SU-DHL-6 (cell line): ENCODE data around the gene NXNL1.

Experiments
- H2AFZ ChIP-seq: fragments of 200-600 bp; sonication (generic); 2 replicates; pipeline ENCODE4 v1.6.1; 2014; ENCODE audit warnings: low read depth, mild to moderate bottlenecking, moderate library complexity, mixed read lengths, antibody characterized with exemption, low read length; ENCODE audit not compliant: severe bottlenecking
- H3F3A ChIP-seq: fragments of 200-600 bp; shearing (Covaris generic); 2 replicates; pipeline ENCODE4 v1.6.0; 2016; ENCODE audit warnings: antibody characterized with exemption, mild to moderate bottlenecking; ENCODE audit not compliant: insufficient read depth
- H3K27ac ChIP-seq: fragments of 200-600 bp; sonication (generic); 2 replicates; pipeline ENCODE4 v1.5.1; 2016; ENCODE audit warnings: low read depth, mild to moderate bottlenecking, low read length, moderate library complexity, mixed read lengths
- H3K27me3 ChIP-seq: fragments of 200-600 bp; sonication (generic), shearing (Covaris generic); 2 replicates; pipeline ENCODE4 v1.6.0; 2014; ENCODE audit warnings: mild to moderate bottlenecking, low read length
- H3K36me3 ChIP-seq: fragments of 200-600 bp; sonication (generic); 2 replicates; pipeline ENCODE4 v1.6.1; 2014; ENCODE audit warnings: mild to moderate bottlenecking, low read length, mixed read lengths
- H3K4me2 ChIP-seq: fragments of 300-600, 200-600 bp; shearing (Covaris generic), sonication (generic); 2 replicates; pipeline ENCODE4 v1.6.0; 2014; ENCODE audit warnings: low read length, low read depth, mild to moderate bottlenecking; ENCODE audit not compliant: poor library complexity, severe bottlenecking
- H3K4me3 ChIP-seq: fragments of 200-600 bp; sonication (generic); 2 replicates; pipeline ENCODE4 v1.5.1; 2014; ENCODE audit warnings: antibody characterized with exemption, low read length, mild to moderate bottlenecking, mixed read lengths; ENCODE audit not compliant: insufficient read depth, poor library complexity, severe bottlenecking
- H3K79me2 ChIP-seq: fragments of 200-600 bp; sonication (generic); 2 replicates; pipeline ENCODE4 v1.6.1; 2014; ENCODE audit warnings: mild to moderate bottlenecking, low read length, moderate library complexity; ENCODE audit not compliant: insufficient read depth
- H3K9ac ChIP-seq: fragments of 200-600 bp; sonication (generic); 2 replicates; pipeline ENCODE4 v1.7.0; 2014; ENCODE audit warnings: mild to moderate bottlenecking, low read length
- H3K9me2 ChIP-seq: fragments of 200-600 bp; sonication (generic); replicated peaks from 2 replicates; pipeline ENCODE4 v1.6.1; 2014; ENCODE audit warnings: low read length; ENCODE audit not compliant: insufficient read depth
- H3K9me3 ChIP-seq: fragments of 200-600 bp; sonication (generic); 2 replicates; pipeline ENCODE4 v1.6.1; 2014; ENCODE audit warnings: low read length, mixed read lengths; ENCODE audit not compliant: insufficient read depth
- H4K20me1 ChIP-seq: fragments of 200-600 bp; sonication (generic); 2 replicates; pipeline ENCODE4 v1.6.1; 2014; ENCODE audit warnings: low read depth, mild to moderate bottlenecking, antibody characterized with exemption, low read length, moderate library complexity, mixed read lengths
- EZH2phosphoT487 ChIP-seq: fragments of 200-600 bp; sonication (generic), shearing (Covaris generic); conservative IDR thresholded peaks from 2 replicates; pipeline ENCODE4 v1.6.1; 2018; ENCODE audit warnings: mild to moderate bottlenecking, antibody characterized with exemption, low read length, moderate library complexity, mixed read lengths
- TF ChIP-seq, protein P1 (sequence below): fragments of 200-600 bp; sonication (generic); IDR thresholded peaks from one replicate; pipeline ENCODE4 v1.5.1; 2017; ENCODE audit warnings: antibody characterized with exemption, mild to moderate bottlenecking, low read length, moderate library complexity; ENCODE audit not compliant: insufficient read depth, poor library complexity, severe bottlenecking

NXNL1 gene

DNA sequence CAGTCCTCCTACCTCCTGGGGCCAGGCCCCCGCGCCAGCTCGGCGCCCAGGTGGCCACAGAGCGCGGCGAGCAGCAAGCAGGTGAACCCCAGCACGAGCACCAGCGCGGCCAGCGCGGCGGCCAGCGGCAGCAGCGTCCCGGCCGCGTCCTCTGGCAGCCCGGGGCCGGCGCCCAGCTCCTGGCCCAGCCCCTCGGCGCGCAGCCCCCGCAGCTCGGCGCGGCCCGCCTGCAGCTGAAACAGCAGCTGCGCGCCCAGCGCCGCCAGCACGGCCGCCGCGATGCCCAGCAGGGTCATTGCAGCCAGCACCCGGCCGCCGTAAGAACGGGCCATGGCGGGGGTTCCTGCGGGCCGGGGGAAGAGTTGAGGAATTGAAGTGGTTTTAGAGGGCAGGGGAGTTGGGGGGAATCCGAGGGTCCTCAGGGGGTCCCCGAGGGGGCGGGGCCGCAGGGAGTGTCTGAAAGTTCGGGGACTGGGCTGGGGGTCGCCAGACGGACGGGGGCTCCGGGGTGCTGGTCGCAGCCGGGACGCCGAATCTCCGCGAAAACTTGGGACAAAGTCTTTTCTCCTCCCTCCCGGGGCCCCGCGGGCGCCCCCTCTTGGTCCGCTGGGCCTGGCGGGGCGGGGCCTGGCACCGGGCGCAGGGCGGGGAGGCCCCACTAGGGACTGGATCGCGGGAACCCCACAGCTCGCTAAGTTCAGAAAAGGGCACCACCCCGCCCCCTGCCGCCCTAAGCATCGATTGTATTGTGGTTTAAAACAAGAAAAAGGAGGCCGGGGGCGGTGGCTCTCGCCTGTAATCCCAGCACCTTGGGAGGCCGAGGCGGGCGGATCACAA, 12.4 kb downstream of the NXNL1 start, which contains the start of gene TMEM221:
TSS of gene TMEM221 (minus strand) at position 538 of the 837 bp plus-strand sequence. CDS start at position 332, 206 bp downstream.
- Histone ChIP-seq H2AFZ (no peak within 1 kb of the TSS), H3K4me2 (no peak within 1 kb of the TSS), H3F3A (no peaks in the 10 kb centered on the region), H3K27ac (no peak within 1 kb of the TSS), H3K4me3 (no peak within 1 kb of the TSS), H3K36me3 (no peaks in the 10 kb centered on the region), H3K27me3 (no peaks in the 10 kb centered on the region), H3K9me2 (no peaks in the 10 kb centered on the region), H3K9ac (no peak within 1 kb of the TSS), H3K9me3 (no peaks in the 10 kb centered on the region), H4K20me1 (no peaks in the 10 kb centered on the region), H3K79me2 (no peaks in the 10 kb centered on the region)
- TF ChIP-seq, protein P1, sequence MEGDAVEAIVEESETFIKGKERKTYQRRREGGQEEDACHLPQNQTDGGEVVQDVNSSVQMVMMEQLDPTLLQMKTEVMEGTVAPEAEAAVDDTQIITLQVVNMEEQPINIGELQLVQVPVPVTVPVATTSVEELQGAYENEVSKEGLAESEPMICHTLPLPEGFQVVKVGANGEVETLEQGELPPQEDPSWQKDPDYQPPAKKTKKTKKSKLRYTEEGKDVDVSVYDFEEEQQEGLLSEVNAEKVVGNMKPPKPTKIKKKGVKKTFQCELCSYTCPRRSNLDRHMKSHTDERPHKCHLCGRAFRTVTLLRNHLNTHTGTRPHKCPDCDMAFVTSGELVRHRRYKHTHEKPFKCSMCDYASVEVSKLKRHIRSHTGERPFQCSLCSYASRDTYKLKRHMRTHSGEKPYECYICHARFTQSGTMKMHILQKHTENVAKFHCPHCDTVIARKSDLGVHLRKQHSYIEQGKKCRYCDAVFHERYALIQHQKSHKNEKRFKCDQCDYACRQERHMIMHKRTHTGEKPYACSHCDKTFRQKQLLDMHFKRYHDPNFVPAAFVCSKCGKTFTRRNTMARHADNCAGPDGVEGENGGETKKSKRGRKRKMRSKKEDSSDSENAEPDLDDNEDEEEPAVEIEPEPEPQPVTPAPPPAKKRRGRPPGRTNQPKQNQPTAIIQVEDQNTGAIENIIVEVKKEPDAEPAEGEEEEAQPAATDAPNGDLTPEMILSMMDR: no peak
- TF ChIP-seq EZH2phosphoT487: no peak

DNA sequence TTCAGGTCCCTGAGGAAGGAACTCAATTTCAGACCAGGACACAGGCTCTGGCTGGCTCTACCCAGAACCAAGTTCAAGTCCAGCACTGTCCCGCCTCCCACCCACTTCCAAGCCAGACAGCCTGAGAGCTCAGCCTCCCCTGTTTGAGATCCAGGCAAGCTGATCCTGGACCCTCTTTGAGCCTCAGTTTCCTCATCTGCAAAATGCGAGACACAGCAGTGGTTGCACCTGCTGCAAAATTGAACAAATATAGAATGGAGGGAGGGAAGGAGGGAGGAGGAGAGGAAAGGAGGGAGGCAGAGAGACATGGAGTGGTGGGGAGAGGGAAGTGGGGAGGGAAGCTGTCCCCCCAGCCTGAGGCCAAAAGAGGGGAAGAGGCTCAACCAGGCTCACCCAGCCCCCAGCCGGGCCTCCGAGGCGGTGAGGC, 13.0 kb downstream of the NXNL1 start:
- no peaks in the 10 kb centered on the region for H3K27me3 ChIP-seq
- no peaks in the 10 kb centered on the region for H3K9me2 ChIP-seq
- no peaks in the 10 kb centered on the region for H3F3A ChIP-seq
- no peaks in the 10 kb centered on the region for H3K79me2 ChIP-seq
- no peak overlapping the region for H3K9ac ChIP-seq
- H3K36me3 ChIP-seq: no peaks in the 10 kb centered on the region
- no peak overlapping the region for H3K27ac ChIP-seq
- H4K20me1 ChIP-seq: no peaks in the 10 kb centered on the region
- H2AFZ ChIP-seq: no peak overlapping the region
- H3K4me3 ChIP-seq: no peak overlapping the region
- H3K9me3 ChIP-seq: no peaks in the 10 kb centered on the region
- no peak overlapping the region for H3K4me2 ChIP-seq
- no peak for TF ChIP-seq EZH2phosphoT487
- TF ChIP-seq, protein P1: no peak

DNA sequence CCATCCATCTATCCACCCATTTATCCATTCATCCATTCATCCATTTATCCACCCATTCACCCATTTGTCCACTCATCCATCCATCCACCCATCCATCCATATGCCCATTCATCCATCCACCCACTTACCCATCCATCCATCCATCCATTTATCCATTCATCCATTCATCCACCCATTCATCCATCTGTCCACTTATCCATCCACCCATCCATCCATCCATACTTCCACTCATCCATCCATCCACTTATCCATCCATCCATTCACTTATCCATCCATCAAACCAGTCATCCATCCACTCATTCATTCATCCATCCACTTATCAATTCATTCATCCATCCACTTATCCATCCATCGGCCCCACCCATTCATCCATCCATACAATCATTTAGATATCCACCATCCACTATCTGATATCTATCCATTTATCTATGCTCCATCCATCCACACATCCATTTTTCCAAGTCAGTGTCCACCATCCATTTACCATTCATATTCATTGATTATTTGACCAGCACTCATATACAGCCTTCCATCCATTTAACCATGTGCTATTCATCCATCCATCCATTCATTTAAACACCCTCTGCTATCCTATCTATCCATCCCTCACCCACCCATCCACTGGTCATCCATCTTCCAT, 15.1 kb downstream of the NXNL1 start:
- Histone ChIP-seq H3K9me3 (no peaks in the 10 kb centered on the region), H3K79me2 (no peaks in the 10 kb centered on the region), H3K9me2 (no peaks in the 10 kb centered on the region), H4K20me1 (no peaks in the 10 kb centered on the region), H3K36me3 (no peaks in the 10 kb centered on the region), H2AFZ (no peak overlapping the region), H3K27me3 (no peaks in the 10 kb centered on the region), H3F3A (no peaks in the 10 kb centered on the region), H3K9ac (no peak overlapping the region), H3K4me3 (no peak overlapping the region), H3K27ac (no peak overlapping the region), H3K4me2 (no peak overlapping the region)
- TF ChIP-seq EZH2phosphoT487: no peak
- TF ChIP-seq, protein P1: no peak
